Mucosa of stomach (tissue), 1 donor: ENCODE measurements around the gene CCNJL.

ENCODE experiments used
- H3K27me3 ChIP-seq: one replicate; pipeline ENCODE4 v1.7.0; 2013; ENCODE audit warnings: mild to moderate bottlenecking, low read length; ENCODE audit not compliant: control insufficient read depth, insufficient read depth
- H3K36me3 ChIP-seq: one replicate; pipeline ENCODE4 v1.7.0; 2013; ENCODE audit warnings: low read length; ENCODE audit not compliant: control insufficient read depth, insufficient read depth
- H3K4me1 ChIP-seq: one replicate; pipeline ENCODE4 v1.7.0; 2013; ENCODE audit warnings: mild to moderate bottlenecking, low read length; ENCODE audit not compliant: control insufficient read depth, insufficient read depth
- H3K4me3 ChIP-seq: one replicate; pipeline ENCODE4 v1.7.0; 2013; ENCODE audit warnings: low read length
- H3K9ac ChIP-seq: one replicate; pipeline ENCODE4 v1.7.0; 2013; ENCODE audit warnings: mild to moderate bottlenecking, low read length, moderate library complexity
- H3K9me3 ChIP-seq: one replicate; pipeline ENCODE4 v1.7.0; 2013; ENCODE audit warnings: mild to moderate bottlenecking, low read length, moderate library complexity; ENCODE audit not compliant: control insufficient read depth
- donor health status: Pancreatic carcinoma.

The CCNJL gene

GRCh38 chr5:160303690-160304089 is 8.7 kb downstream of the CCNJL start:
- peaks cover 12% of the 10 kb centered on the region for H3K4me1 ChIP-seq
- H3K9me3 ChIP-seq: no peaks in the 10 kb centered on the region
- H3K27me3 ChIP-seq: no peaks in the 10 kb centered on the region
- no peak overlapping the region for H3K4me3 ChIP-seq
- H3K9ac ChIP-seq: no peak overlapping the region
- H3K36me3 ChIP-seq: no peaks in the 10 kb centered on the region

DNA sequence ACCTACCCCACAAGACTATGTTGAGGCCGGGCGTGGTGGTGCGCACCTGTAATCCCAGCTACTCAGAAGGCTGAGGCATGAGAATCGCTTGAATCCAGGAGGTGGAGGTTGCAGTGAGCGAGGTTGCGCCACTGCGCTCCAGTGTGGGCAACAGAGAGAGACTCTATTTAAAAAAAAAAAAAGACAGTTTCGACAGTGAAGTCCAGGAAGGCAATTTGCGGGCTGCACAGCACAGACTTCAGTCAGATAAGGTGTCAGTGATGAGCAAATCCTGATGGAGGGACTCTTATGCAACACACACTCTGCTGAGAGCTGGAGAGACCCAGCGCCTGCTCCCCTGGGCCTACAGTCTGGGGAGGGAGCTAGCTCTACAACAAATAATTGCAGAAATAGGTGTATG is 14.2 kb downstream of the CCNJL start:
- H3K9ac ChIP-seq: no peak overlapping the region
- no peak overlapping the region for H3K4me3 ChIP-seq
- no peaks in the 10 kb centered on the region for H3K36me3 ChIP-seq
- H3K4me1 ChIP-seq: no peaks in the 10 kb centered on the region
- H3K9me3 ChIP-seq: no peaks in the 10 kb centered on the region
- no peaks in the 10 kb centered on the region for H3K27me3 ChIP-seq

DNA sequence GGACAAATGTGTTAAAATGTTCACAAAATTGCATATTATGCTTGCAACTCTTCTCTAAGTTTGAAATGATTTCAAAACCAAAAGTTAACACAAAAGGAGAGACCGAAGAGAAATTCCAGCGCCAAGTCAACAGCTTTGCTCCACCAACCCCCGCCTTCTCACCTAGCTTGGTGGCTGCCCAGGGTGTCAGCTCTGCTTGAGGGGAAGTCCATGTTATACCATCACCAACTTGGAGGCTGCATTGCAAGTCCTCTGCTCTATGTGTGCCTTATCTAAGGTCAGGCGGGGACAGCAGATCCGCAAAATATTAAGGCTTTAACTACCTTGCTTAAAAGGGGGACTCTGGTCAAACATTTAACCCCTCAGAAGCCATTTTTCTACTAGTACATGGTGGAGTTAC is 14.6 kb downstream of the CCNJL start:
- Histone ChIP-seq H3K36me3 (no peaks in the 10 kb centered on the region), H3K27me3 (no peaks in the 10 kb centered on the region), H3K9ac (no peak overlapping the region), H3K9me3 (no peaks in the 10 kb centered on the region), H3K4me1 (no peaks in the 10 kb centered on the region), H3K4me3 (no peak overlapping the region)

GRCh38 chr5:160297004-160297403 is 15.4 kb downstream of the CCNJL start:
- no peaks in the 10 kb centered on the region for H3K4me1 ChIP-seq
- no peak overlapping the region for H3K4me3 ChIP-seq

GRCh38 chr5:160296496-160296895 is 15.9 kb downstream of the CCNJL start:
- H3K36me3 ChIP-seq: no peaks in the 10 kb centered on the region
- H3K9ac ChIP-seq: no peak overlapping the region

More at GRCh38 chr5:160297004-160297403, 15.4 kb downstream of the CCNJL start:
- no peaks in the 10 kb centered on the region for H3K9me3 ChIP-seq
- no peak overlapping the region for H3K9ac ChIP-seq
- H3K36me3 ChIP-seq: no peaks in the 10 kb centered on the region
- H3K27me3 ChIP-seq: no peaks in the 10 kb centered on the region

DNA sequence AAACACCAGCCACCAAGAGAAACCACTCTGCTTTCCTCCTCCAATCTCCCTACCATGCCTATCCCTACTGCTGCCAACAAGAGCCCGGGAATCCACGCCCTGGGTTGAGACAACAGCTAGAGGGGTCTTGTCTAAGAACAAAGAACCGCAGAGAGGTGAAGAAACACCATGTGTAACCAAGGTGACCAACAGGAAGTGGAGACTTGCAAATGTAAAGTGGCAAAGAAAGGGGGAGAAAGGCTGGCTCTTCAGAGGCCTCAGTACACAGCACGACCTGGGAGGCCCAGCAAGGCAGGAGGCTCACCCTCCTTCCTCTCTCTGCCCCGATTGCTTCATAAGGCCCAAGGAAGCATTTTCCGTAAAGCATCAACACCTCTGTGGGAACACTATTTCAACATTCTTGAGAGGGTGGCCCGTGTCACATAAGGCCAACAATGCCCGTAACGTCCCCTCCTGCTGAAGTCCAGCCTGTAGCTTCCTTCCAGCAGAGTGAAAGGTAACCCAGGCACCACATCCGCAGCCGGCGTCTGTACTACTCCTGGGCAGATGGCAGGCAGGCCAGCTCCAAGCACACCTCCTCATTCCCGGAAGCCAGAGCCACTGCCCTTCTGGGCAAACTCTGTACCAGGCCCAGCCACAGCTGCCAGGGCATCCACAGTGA is 18.3 kb downstream of the CCNJL start:
- Histone ChIP-seq H3K4me3 (no peak overlapping the region), H3K27me3 (no peaks in the 10 kb centered on the region), H3K9me3 (no peaks in the 10 kb centered on the region), H3K36me3 (no peaks in the 10 kb centered on the region), H3K4me1 (no peaks in the 10 kb centered on the region), H3K9ac (no peak overlapping the region)

More at GRCh38 chr5:160296496-160296895, 15.9 kb downstream of the CCNJL start:
- H3K4me3 ChIP-seq: no peak overlapping the region
- H3K9me3 ChIP-seq: no peaks in the 10 kb centered on the region
- H3K27me3 ChIP-seq: no peaks in the 10 kb centered on the region
- H3K4me1 ChIP-seq: no peaks in the 10 kb centered on the region

DNA sequence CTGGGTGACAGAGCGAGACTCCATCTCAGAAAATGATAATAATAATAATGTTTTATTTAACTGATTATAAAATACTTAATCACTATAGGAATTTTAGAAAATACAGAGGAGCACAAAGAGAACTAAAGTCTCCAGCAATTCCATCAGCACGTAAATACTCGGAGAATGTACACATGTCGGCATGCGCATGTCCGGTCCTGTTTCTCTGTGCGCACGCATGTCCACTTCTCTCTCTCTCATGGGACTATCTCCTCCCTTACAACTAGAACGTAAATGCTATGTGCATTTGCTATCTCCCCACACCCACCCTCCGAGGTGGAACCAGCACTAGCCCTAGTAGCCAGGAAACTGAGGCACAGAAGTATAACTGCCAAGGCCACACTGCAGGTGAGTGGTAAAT is 19.0 kb downstream of the CCNJL start:
- no peaks in the 10 kb centered on the region for H3K36me3 ChIP-seq
- no peak overlapping the region for H3K4me3 ChIP-seq
- no peaks in the 10 kb centered on the region for H3K27me3 ChIP-seq
- no peaks in the 10 kb centered on the region for H3K9me3 ChIP-seq
- no peaks in the 10 kb centered on the region for H3K4me1 ChIP-seq
- no peak overlapping the region for H3K9ac ChIP-seq

- Histone ChIP-seq H3K4me1 (peaks cover 11% of the 10 kb centered on the region), H3K27me3 (no peaks in the 10 kb centered on the region), H3K9me3 (no peaks in the 10 kb centered on the region), H3K4me3 (no peak overlapping the region), H3K36me3 (no peaks in the 10 kb centered on the region), H3K9ac (no peak overlapping the region)
Measured at GRCh38 chr5:160291467-160291866, 20.9 kb downstream of the CCNJL start.

DNA sequence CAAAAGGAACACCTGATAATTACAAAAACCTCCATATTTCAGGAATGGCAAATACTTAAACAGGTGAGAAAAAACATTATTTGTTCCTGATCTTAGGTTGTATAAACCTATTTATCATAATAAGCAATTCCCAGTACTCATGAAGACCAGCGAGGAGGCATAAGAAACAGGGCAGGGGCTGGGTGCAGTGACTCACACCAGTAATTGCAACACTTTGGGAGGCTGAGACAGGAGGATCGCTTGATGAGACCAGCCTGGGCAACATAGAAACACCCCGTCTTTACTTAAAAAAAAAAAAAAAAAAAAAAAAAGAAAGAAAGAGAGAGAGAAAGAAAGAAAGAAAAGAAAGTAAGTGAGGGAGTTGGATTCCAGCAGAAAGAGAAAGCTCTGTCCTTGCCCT is 21.6 kb downstream of the CCNJL start:
- Histone ChIP-seq H3K9me3 (no peaks in the 10 kb centered on the region), H3K9ac (no peak overlapping the region), H3K4me1 (peaks cover 11% of the 10 kb centered on the region), H3K36me3 (no peaks in the 10 kb centered on the region), H3K4me3 (no peak overlapping the region), H3K27me3 (no peaks in the 10 kb centered on the region)

DNA sequence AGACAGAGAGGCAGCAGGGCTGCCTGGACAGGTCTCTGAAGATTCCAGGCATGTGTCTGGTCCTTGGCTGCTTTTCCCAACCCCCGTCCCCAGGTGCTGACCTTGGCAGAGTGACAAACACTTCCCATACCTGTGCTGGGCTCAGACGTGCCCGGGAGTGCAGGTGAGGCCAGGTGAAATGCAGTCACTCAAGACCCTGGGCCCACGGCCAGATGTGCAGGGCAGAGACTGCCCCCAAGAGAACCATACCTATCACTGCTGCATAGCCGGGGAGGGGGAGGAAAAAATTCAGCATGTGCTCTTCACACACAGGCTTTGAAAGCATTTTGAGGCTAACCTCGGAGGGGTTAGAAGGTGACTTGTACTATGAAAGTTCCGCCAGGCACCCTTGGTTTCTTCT is 22.6 kb downstream of the CCNJL start:
- Histone ChIP-seq H3K4me3 (no peak overlapping the region), H3K9me3 (no peaks in the 10 kb centered on the region), H3K4me1 (peaks cover 11% of the 10 kb centered on the region), H3K36me3 (no peaks in the 10 kb centered on the region), H3K9ac (no peak overlapping the region), H3K27me3 (no peaks in the 10 kb centered on the region)

DNA sequence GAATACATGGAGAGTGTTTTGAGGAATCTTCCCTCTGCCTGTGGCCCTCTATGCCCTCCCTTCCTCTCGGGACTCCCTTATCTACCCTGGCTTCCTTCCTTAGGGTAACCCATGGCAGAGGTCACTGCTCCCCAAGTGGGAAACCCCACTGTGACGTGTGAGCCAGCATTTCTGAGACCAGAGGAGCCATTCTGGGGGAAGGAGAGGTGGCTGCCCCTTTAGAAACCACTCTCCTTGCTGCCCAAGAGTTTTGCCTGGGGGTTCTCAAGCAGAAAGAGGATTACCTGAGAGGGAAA is 23.1 kb downstream of the CCNJL start:
- H3K27me3 ChIP-seq: no peaks in the 10 kb centered on the region
- H3K36me3 ChIP-seq: no peaks in the 10 kb centered on the region
- H3K4me3 ChIP-seq: no peak overlapping the region
- peaks cover 11% of the 10 kb centered on the region for H3K4me1 ChIP-seq
- H3K9me3 ChIP-seq: no peaks in the 10 kb centered on the region
- no peak overlapping the region for H3K9ac ChIP-seq

GRCh38 chr5:160287378-160288051 is 24.8 kb downstream of the CCNJL start:
- no peaks in the 10 kb centered on the region for H3K9me3 ChIP-seq
- H3K27me3 ChIP-seq: no peaks in the 10 kb centered on the region
- no peak overlapping the region for H3K9ac ChIP-seq
- H3K4me1 ChIP-seq: peaks cover 11% of the 10 kb centered on the region
- H3K4me3 ChIP-seq: no peak overlapping the region
- no peaks in the 10 kb centered on the region for H3K36me3 ChIP-seq
